ENCODE results near the gene MTO1.
"Not testable (repeated sequence)": the region's sequence is repeated elsewhere in the genome, so short reads cannot be mapped to it uniquely, and the experiment has no call there.

Gene MTO1

DNA sequence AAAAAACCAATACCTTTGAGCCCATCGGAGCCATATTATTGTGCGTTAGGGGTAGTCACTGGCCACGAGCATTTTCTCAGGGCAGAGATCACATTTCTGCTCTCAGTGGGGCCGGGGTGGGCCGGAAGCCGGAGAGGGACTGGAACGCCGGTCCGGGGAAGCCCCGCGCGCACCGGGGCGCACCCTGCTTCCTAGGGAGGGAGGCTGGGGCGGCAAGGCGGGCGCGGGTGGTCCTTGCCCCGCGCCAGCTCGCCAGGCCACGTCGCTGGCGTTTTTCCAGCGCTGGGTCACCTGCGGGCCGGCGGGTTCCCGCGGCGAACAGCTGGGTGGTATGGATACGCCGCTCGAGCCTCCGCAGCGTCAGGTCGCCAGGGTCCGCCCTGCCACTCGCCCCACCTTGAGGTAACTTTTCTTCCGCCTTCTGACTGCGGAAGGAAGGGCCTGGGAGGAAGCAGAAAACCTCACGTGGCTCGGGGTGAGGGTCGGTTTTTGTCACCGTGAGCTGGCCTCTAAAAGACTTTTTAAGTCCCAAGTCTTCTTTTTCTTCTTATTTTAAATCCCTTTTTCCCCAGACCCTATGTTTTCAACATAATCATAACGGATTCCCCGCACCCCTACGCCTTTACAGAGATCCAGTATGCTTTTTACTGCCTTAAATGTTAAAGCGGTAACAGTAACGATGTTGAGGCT is 62.0 kb downstream of the MTO1 start:
- in situ Hi-C loops (cut with MboI; ENCODE audit: low sequenced_read_pairs) = no loop called here

DNA sequence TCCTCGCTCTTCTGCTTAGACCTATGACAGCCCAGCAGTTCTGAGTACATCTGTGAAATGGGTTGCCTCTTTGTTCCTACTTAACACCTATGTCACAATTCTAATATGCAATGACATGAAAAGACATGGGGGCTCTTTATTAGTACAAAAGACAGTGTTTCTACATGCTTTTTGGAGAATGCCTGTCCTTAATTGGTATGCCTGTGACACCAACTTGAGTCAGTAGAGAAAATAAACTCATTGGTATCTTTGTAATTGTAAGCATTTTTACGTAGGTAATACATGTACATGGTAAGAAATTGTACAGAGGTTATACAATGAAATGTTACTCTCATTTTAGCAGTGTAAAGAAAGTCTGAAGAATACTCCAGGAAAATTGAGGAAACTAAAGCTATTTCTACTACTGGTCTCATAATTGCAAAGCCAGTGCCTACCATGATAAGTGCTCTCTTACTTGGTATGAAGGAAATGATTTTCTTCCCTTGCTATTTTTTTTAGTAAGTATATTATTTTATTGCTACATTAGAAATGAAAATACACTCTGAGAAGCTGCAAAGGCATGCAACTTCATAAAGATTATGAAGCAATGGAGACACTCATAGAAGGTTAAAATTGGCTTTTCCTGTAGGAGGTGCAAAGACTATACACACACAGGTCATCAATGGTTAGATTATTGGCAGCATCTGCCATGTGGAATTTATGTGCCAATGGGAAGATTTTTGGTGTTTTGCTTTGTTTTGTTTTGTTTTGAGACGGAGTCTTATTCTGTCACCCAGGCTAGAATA is 64.2 kb downstream of the MTO1 start:
- in situ Hi-C loops (cut with MboI; ENCODE audit: low sequenced_read_pairs) = no loop called here

DNA sequence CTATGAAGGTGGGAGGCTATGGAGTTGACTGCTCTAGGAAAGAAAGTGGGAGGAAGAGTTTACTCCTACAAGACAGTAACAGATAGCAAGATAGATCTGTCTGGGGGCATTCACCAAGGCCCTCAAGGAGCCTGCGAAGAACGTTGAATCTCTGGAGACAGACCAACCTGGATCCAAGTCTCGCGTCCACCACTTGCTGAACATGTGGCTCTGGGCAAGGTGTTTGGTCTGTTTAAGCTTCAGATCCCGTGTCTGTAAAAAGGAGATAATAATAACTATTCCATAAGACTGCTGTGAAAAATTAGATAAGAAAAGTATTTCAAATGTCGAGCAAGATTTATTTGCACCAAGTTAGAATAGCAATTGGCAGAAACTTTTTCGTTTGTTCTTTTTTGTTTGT is 67.4 kb downstream of the MTO1 start:
- in situ Hi-C loops (cut with MboI; ENCODE audit: low sequenced_read_pairs) = no loop called here

DNA sequence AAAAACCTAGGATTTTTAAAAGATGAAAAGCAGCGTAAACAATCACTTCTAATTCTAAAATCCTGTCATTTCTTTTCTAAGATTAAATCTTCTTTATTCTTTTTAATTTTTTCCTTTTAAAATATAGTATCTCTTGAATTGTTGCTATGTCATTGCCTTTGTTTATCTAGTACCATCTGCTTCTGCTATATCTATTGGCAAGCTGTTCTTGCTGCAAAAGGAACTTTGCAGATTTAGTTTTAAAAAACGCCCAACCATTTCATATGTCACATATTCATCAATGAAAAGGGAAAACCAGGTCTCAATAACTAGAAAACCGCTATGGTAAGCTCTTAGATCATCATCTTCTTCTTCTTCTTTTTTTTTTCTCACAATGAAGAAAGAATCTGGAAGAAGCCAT is 70.8 kb downstream of the MTO1 start:
- in situ Hi-C loops (cut with MboI; ENCODE audit: low sequenced_read_pairs) = no loop called here

DNA sequence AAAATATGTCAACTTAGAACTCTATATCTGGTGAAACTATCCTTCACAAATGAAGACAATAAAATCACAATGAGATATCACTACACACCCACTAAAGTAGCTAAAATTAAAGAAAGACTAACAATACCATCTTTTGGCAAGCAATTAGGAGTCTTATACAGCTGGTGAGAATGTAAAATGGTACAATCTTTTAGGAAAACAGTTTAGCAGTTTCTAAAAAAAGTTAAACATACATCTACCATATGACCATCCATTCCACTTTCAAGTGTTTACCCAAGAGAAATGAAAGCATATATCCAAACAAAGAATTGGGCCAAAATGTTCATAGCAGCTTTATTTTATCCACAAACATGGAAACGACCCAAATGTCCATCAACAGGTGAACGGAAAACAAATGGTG is 73.1 kb downstream of the MTO1 start:
- in situ Hi-C loops (cut with MboI; ENCODE audit: low sequenced_read_pairs) = no loop called here

DNA sequence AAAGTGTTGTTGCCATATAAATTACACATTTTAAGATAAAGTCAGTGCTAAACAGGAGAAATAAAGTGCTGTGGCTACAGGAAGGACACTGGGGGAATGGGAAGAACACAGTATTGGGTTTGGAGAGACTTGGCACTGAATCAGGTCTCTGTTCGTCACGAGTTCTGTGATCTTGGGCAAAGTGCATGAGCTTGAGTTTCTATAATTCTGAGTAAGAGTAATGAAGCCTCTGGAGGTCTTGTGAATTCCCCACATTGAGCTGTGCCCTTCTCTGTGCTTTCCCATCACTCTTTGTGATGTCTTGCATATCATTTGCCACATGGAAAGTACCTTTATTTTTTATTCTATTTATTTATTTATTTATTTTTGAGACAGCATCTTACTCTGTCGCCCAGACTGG is 76.1 kb downstream of the MTO1 start:
- in situ Hi-C loops (cut with MboI; ENCODE audit: low sequenced_read_pairs) = no loop called here

DNA sequence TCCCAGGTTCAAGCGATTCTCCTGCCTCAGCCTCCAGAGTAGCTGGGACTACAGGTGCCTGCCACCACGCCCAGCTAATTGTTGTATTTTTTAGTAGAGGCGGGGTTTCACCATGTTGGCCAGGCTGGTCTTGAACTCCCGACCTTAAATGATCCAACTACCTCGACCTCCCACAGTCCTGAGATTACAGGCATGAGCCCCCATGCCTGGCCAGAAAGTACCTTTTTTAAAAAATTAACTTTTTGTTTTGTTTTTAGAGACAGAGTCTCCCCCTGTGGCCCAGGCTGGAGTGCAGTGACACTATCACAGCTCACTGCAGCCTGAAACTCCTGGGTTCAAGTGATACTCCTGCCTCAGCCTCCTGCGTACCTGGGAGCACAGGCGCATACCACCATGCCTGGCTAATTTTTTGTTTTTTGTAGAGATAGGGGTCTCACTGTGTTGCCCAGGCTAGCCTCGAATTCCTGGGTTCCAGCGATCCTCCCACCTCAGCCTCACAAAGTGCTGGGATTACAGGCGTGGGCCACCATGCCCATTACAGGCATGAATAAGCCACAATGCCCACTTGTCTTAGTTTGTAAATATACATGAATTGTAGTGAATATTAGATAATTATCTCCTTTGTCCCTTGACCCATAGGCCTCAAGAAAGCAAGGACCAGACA is 76.7 kb downstream of the MTO1 start:
- in situ Hi-C loops (cut with MboI; ENCODE audit: low sequenced_read_pairs) = no loop called here

DNA sequence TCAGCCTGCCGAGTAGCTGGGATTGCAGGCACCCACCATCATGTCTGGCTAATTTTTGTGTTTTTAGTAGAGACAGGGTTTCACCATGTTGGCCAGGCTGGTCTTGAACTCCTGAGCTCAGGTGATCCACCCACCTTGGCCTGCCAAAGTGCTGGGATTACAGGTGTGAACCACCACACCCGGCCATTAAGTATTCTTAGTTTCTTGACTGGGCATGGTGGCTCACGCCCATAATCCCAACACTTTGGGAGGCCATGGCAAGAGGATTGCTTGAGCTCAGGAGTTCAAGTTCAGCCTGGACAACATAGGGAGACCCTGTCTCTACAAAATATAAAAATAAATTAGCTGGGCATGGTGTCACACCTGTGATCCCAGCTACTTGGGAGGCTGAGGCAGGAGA is 80.9 kb downstream of the MTO1 start:
- in situ Hi-C loops (cut with MboI; ENCODE audit: low sequenced_read_pairs) = not testable (repeated sequence)

DNA sequence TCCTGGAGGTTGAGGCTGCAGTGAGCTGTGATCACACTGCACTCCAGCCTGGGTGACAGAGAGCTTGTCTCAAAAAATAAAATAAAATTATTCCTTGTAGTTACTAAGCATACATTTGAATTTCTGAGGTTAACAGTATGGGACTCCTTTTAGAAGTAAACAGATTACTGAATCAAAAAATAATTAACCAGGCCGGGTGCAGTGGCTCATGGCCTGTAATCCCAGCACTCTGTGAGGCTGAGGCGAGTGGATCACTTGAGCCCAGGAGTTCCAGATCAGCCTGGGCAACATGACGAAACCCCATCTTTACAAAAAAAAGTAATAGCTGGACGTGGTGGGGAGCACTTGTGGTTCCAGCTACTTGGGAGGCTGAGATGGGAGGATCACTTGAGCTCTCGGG is 81.4 kb downstream of the MTO1 start:
- in situ Hi-C loops (cut with MboI; ENCODE audit: low sequenced_read_pairs) = no loop called here

DNA sequence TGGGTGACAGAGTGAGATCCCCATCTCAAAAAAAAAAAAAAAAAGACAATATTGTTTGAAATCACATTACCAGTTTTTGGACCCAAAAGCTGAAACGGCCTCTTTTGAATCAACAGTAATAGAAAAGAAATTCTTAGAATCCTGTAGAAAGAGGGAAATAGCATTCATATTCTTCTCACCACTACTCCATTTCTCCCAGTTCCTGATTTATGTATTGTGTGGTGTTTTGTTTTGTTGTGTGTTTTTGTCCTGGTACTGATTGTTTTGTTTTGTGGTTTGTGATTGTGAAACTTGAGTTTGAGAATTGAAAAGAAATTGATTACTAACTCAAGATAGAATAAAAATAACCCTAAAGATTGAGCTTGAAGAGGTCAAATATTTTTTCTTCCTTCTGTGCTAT is 85.5 kb downstream of the MTO1 start:
- in situ Hi-C loops (cut with MboI; ENCODE audit: low sequenced_read_pairs) = no loop called here

DNA sequence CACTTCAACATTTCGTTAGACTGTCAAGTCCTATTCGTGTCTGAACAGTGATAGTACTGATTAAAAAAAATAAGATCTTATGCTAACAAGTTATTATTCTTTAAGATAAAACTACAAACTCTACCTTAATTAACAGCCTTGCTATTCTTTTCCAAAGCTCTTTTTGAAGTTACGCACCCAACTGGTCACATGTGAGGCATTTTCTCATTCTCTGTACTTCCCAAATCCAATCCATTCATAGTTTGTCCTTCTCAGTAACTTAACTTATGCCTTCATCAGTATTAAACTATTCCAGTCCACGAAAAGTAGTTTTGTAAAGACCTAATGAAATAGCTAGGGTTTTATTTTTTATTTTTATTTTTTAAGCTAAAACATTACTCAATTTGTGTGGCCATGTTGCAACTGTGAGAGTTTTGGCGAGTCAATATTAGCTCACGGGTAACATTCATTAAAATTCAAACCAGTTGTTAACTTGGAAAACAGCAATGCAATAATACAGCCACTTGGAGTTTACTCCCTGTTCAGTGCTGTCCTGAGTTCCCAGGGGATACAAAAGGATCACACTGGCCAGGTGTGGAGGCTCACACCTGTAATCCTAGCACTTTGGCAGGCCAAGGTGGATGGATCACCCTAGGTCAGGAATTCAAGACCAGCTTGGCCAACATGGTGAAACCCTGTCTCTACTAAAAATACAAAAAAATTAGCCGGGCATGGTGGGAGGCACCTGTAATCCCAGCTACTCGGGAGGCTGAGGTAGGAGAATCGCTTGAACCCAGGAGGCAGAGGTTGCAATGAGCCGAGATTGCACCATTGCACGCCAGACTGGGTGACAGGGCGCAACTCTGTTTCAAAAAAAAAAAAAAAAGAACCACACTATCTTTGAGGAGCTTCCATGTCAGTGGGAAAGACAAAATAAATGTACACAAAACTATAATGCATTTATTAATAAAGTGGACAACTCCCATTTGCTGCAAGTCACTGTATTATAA is 87.2 kb downstream of the MTO1 start:
- in situ Hi-C loops (cut with MboI; ENCODE audit: low sequenced_read_pairs) = no loop called here

DNA sequence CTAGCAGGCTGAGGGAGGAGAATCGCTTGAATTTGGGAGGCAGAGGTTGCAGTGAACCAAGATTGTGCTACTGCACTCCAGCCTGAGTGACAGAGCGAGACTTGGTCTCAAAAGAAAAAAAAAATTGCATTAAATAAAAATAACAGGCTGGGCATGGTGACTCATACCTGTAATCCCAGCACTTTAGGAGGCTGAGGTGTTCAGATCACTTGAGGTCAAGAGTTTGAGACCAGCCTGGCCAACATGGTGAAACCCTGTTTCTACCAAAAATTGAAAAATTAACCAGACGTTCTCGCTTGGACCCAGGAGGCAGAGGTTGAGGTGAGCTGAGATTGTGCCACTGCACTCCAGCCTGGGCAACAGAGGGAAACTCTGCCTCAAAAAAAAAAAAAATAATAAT is 89.6 kb downstream of the MTO1 start:
- in situ Hi-C loops (cut with MboI; ENCODE audit: low sequenced_read_pairs) = not testable (repeated sequence)

DNA sequence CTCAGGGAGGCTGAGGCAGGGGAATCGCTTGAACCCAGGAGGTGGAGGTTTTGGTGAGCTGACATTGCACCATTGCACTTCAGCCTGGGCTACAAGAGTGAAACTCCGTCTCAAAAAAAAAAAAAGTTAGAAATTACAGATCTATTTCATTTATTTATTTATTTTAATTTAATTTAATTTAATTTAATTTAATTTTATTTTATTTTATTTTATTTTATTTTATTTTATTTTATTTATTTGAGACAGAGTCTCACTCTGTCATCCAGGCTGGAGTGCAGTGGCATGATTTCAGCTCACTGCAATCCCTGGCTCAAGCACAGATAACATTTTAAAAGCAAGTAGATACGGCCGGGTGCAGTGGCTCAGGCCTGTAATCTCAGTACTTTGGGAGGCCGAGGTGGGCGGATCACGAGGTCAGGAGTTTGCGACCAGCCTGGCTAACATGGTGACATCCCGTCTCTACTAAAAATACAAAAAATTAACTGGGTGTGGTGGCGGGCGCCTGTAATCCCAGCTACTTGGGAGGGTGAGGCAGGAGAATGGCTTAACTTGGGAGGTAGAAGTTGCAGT is 93.9 kb downstream of the MTO1 start:
- in situ Hi-C loops (cut with MboI; ENCODE audit: low sequenced_read_pairs) = not testable (repeated sequence)

DNA sequence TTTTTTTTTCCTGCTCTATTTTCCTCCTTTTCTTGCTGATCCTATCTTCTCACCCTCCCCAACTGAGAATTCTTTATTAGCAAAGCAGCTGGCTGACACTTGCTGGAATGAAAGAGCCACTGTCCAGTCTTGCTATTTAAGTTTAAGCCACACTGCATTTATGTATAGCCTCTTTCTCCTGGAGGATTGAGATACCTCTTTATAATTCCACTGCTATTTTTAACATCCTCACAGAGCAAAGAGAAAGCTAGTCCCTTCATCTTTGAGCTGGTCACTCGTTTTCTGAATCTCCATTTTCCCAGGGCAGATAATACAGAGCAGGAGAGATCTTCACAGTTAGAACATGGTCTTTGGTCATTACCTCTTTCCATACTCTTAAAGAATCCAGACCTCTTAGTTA is 95.3 kb downstream of the MTO1 start:
- in situ Hi-C loops (cut with MboI; ENCODE audit: low sequenced_read_pairs) = no loop called here
